Measurements from ENCODE around the gene PARD3B.

The PARD3B gene

GRCh38 chr2:204750389-204750788 is 205.1 kb downstream of the PARD3B start:
- DNase-seq (ENCODE audit: low read depth in 2 of 3, low spot score in 2 of 3): no peak

GRCh38 chr2:204751472-204751871 is 206.2 kb downstream of the PARD3B start:
- DNase-seq (ENCODE audit: low read depth in 2 of 3, low spot score in 2 of 3): no peak

- no peak for DNase-seq (ENCODE audit: low read depth in 2 of 3, low spot score in 2 of 3)
Measured at GRCh38 chr2:204753841-204754240, 208.6 kb downstream of the PARD3B start.

GRCh38 chr2:204754898-204755297 is 209.6 kb downstream of the PARD3B start:
- no peak for DNase-seq (ENCODE audit: low read depth in 2 of 3, low spot score in 2 of 3)

GRCh38 chr2:204763974-204764703 is 218.9 kb downstream of the PARD3B start:
- DNase-seq (ENCODE audit: low read depth in 2 of 3, low spot score in 2 of 3): no peak

GRCh38 chr2:204770735-204771134 is 225.5 kb downstream of the PARD3B start:
- DNase-seq (ENCODE audit: low read depth in 2 of 3, low spot score in 2 of 3): no peak

GRCh38 chr2:204771721-204772120 is 226.4 kb downstream of the PARD3B start:
- no peak for DNase-seq (ENCODE audit: low read depth in 2 of 3, low spot score in 2 of 3)

GRCh38 chr2:204772546-204772945 is 227.3 kb downstream of the PARD3B start:
- no peak for DNase-seq (ENCODE audit: low read depth in 2 of 3, low spot score in 2 of 3)

GRCh38 chr2:204775766-204776165 is 230.5 kb downstream of the PARD3B start:
- no peak for DNase-seq (ENCODE audit: low read depth in 2 of 3, low spot score in 2 of 3)

GRCh38 chr2:204776781-204777559 is 231.7 kb downstream of the PARD3B start:
- no peak for DNase-seq (ENCODE audit: low read depth in 2 of 3, low spot score in 2 of 3)

- no peak for DNase-seq (ENCODE audit: low read depth in 2 of 3, low spot score in 2 of 3)
Measured at GRCh38 chr2:204779771-204780170, 234.5 kb downstream of the PARD3B start.

GRCh38 chr2:204781941-204782340 is 236.7 kb downstream of the PARD3B start:
- no peak for DNase-seq (ENCODE audit: low read depth in 2 of 3, low spot score in 2 of 3)

GRCh38 chr2:204790076-204790475 is 244.8 kb downstream of the PARD3B start:
- DNase-seq (ENCODE audit: low read depth in 2 of 3, low spot score in 2 of 3): no peak

GRCh38 chr2:204791230-204791629 is 246.0 kb downstream of the PARD3B start:
- no peak for DNase-seq (ENCODE audit: low read depth in 2 of 3, low spot score in 2 of 3)

GRCh38 chr2:204794624-204795023 is 249.3 kb downstream of the PARD3B start:
- no peak for DNase-seq (ENCODE audit: low read depth in 2 of 3, low spot score in 2 of 3)

- no peak for DNase-seq (ENCODE audit: low read depth in 2 of 3, low spot score in 2 of 3)
Measured at GRCh38 chr2:204795156-204795555, 249.9 kb downstream of the PARD3B start.

- no peak for DNase-seq (ENCODE audit: low read depth in 2 of 3, low spot score in 2 of 3)
Measured at GRCh38 chr2:204796581-204796980, 251.3 kb downstream of the PARD3B start.

GRCh38 chr2:204799791-204800190 is 254.5 kb downstream of the PARD3B start:
- no peak for DNase-seq (ENCODE audit: low read depth in 2 of 3, low spot score in 2 of 3)

GRCh38 chr2:204808494-204808893 is 263.2 kb downstream of the PARD3B start:
- DNase-seq (ENCODE audit: low read depth in 2 of 3, low spot score in 2 of 3): no peak

GRCh38 chr2:204824751-204825453 is 279.6 kb downstream of the PARD3B start:
- DNase-seq (ENCODE audit: low read depth in 2 of 3, low spot score in 2 of 3): no peak

GRCh38 chr2:204825681-204826080 is 280.4 kb downstream of the PARD3B start:
- no peak for DNase-seq (ENCODE audit: low read depth in 2 of 3, low spot score in 2 of 3)
